OCI-LY7 (cell line): ENCODE measurements around the gene ACTG2. TPM values are rescaled to one million over a fixed set of nuclear protein-coding genes. Genes with fewer than 3 reads are reported as not detected.

Source experiments
- BruUV-seq: library from RNA; stranded (reverse); fragments of 400-500 nt; replicated peaks from 2 replicates; lab custom pipeline; 2021; lab: Mats Ljungman, UMichigan
- CTCF ChIA-PET: fragments of 300-600 bp; sonication (Branson Sonifier 250); formaldehyde crosslinking; loops from one replicate; lab custom pipeline; 2022; ENCODE audit warnings: antibody characterized with exemption; ENCODE audit not compliant: unreplicated experiment; lab: Charles Lee
- POLR2A ChIA-PET: fragments of 300-600 bp; sonication (Branson Sonifier 250); formaldehyde crosslinking; loops from one replicate; lab custom pipeline; 2022; ENCODE audit warnings: antibody characterized with exemption; lab: Charles Lee
- DNase-seq: peaks from one replicate; pipeline ENCODE4 v3.0.0-alpha.2; 2015; ENCODE audit warnings: low spot score
- H2AFZ ChIP-seq: fragments of 200-600 bp; sonication (generic), shearing (Covaris generic); 2 replicates; pipeline ENCODE4 v1.6.1; 2014; ENCODE audit warnings: mild to moderate bottlenecking, antibody characterized with exemption, low read length, moderate library complexity
- H3K27ac ChIP-seq: fragments of 200-600 bp; sonication (generic); 2 replicates; pipeline ENCODE4 v1.5.1; 2014; ENCODE audit warnings: mixed run types, low read depth, mild to moderate bottlenecking, moderate library complexity, low read length, inconsistent platforms; ENCODE audit not compliant: poor library complexity, severe bottlenecking
- H3K36me3 ChIP-seq: fragments of 200-600 bp; sonication (generic); 2 replicates; pipeline ENCODE4 v1.6.1; 2014; ENCODE audit warnings: mild to moderate bottlenecking, antibody characterized with exemption, low read length, moderate library complexity, mixed read lengths; ENCODE audit not compliant: insufficient read depth
- H3K4me1 ChIP-seq: fragments of 200-600 bp; sonication (generic); 2 replicates; pipeline ENCODE4 v1.5.1; 2014; ENCODE audit warnings: mild to moderate bottlenecking, low read length; ENCODE audit not compliant: insufficient read depth, poor library complexity, severe bottlenecking
- H3K4me2 ChIP-seq: fragments of 200-600 bp; sonication (generic); 2 replicates; pipeline ENCODE4 v1.6.1; 2014; ENCODE audit warnings: mild to moderate bottlenecking, low read length
- H3K4me3 ChIP-seq: fragments of 200-600 bp; sonication (generic); 2 replicates; pipeline ENCODE4 v1.5.1; 2014; ENCODE audit warnings: mild to moderate bottlenecking, low read depth, low read length; ENCODE audit not compliant: poor library complexity, severe bottlenecking
- H3K79me2 ChIP-seq: fragments of 200-600 bp; sonication (generic); 2 replicates; pipeline ENCODE4 v1.6.1; 2016; ENCODE audit warnings: low read depth, mild to moderate bottlenecking, low read length, moderate library complexity, mixed read lengths; ENCODE audit not compliant: insufficient read depth
- H3K9me2 ChIP-seq: fragments of 200-600 bp; sonication (generic); 2 replicates; pipeline ENCODE4 v1.6.1; 2016; ENCODE audit warnings: mild to moderate bottlenecking, low read length, mixed read lengths; ENCODE audit not compliant: insufficient read depth
- H3K9me3 ChIP-seq: fragments of 200-600 bp; sonication (generic); 2 replicates; pipeline ENCODE4 v1.6.1; 2014; ENCODE audit warnings: mild to moderate bottlenecking, mixed run types, low read length, mixed read lengths
- H4K20me1 ChIP-seq: fragments of 200-600 bp; sonication (generic); 2 replicates; pipeline ENCODE4 v1.6.1; 2014; ENCODE audit warnings: mild to moderate bottlenecking, antibody characterized with exemption, low read length, moderate library complexity, mixed read lengths; ENCODE audit not compliant: insufficient read depth
- CTCF ChIP-seq: fragments of 200-600 bp; sonication (generic); conservative IDR thresholded peaks from 2 replicates; pipeline ENCODE4 v1.5.1; 2014; ENCODE audit warnings: mild to moderate bottlenecking, antibody characterized with exemption, low read length, moderate library complexity, mixed read lengths
- EZH2phosphoT487 ChIP-seq: fragments of 200-600 bp; sonication (generic); IDR thresholded peaks from 2 replicates; pipeline ENCODE4 v1.6.1; 2018; ENCODE audit warnings: low read depth, borderline replicate concordance, mild to moderate bottlenecking, mixed run types, antibody characterized with exemption, low read length, moderate library complexity, mixed read lengths
- intact Hi-C: fragments of 100-400 bp; cut with micrococcal nuclease; formaldehyde crosslinking; loops from one replicate; pipeline ENCODE4 v1.10.0; 2022; ENCODE audit not compliant: unreplicated experiment
- total RNA-seq, 2 experiments: library from RNA; depleted of rRNA in 1 of 2; stranded (reverse); fragments of >200 nt in 1 of 2; shearing (Covaris generic) in 1 of 2; gene quantifications; 2 replicates each; pipeline ENCODE4 v1.2.3, GENCODE V29; 2014 to 2022

Gene ACTG2
- total RNA-seq, 2 experiments from 2014 or later, result not detected

- no peak for DNase-seq
- BruUV-seq, result TSS peak; percentile 88
- Histone ChIP-seq H3K9me3 (peaks cover 10% of the 10 kb centered on the region; the same call in 1 of the 2 replicates), H3K27ac (peak overlapping the region; percentile 60), H3K36me3 (peaks cover 25% of the 10 kb centered on the region), H4K20me1 (peaks cover 16% of the 10 kb centered on the region; the same call in 1 of the 2 replicates), H3K4me2 (peak overlapping the region; percentile 74), H2AFZ (peak overlapping the region; percentile 59; the same call in 1 of the 2 replicates), H3K79me2 (peaks cover 47% of the 10 kb centered on the region), H3K9me2 (no peaks in the 10 kb centered on the region), H3K4me1 (peaks cover 40% of the 10 kb centered on the region), H3K4me3 (peak overlapping the region; percentile 83)
- intact Hi-C loops, result loop anchor here (5.0 kb wide), 1 partner anchor 55 kb away; the partner anchor contains the start of gene TET3
- TF ChIP-seq EZH2phosphoT487 (no peak), CTCF (no peak)
- ChIA-PET CTCF (no interaction called here), POLR2A (interaction anchor here (0.5 to 1.0 kb wide), 5 partner anchors 8 to 529 kb away, joined by 3 read pairs; partner anchors contain the start of gene BOLA3)
These were observed 34.5 kb downstream of the ACTG2 start for GRCh38 chr2:73927344-73927743.

GRCh38 chr2:73928963-73929347 lies 36.1 kb downstream of the ACTG2 start:
- Histone ChIP-seq H3K79me2 (peaks cover 60% of the 10 kb centered on the region), H3K9me3 (peaks cover 10% of the 10 kb centered on the region; the same call in 1 of the 2 replicates), H3K27ac (no peak overlapping the region), H3K4me2 (peak overlapping the region; percentile 74), H3K9me2 (no peaks in the 10 kb centered on the region), H3K36me3 (peaks cover 41% of the 10 kb centered on the region), H3K4me3 (peak overlapping the region; percentile 9), H2AFZ (no peak overlapping the region), H3K4me1 (peaks cover 40% of the 10 kb centered on the region), H4K20me1 (peaks cover 23% of the 10 kb centered on the region; the same call in 1 of the 2 replicates)
- BruUV-seq, result no TSS peak
- ChIA-PET CTCF (no interaction called here), POLR2A (no interaction called here)
- intact Hi-C loops, result loop anchor here (5.0 kb wide), 1 partner anchor 53 kb away; the partner anchor contains the start of gene TET3
- TF ChIP-seq CTCF, result no peak
- TF ChIP-seq EZH2phosphoT487, result no peak
- DNase-seq, result no peak

- Histone ChIP-seq H3K27ac (no peak overlapping the region), H3K79me2 (peaks cover 64% of the 10 kb centered on the region), H3K36me3 (peaks cover 52% of the 10 kb centered on the region), H2AFZ (no peak overlapping the region), H3K9me3 (peaks cover 6% of the 10 kb centered on the region; the same call in 1 of the 2 replicates), H3K4me3 (no peak overlapping the region), H4K20me1 (peaks cover 25% of the 10 kb centered on the region; the same call in 1 of the 2 replicates), H3K4me1 (peaks cover 37% of the 10 kb centered on the region), H3K4me2 (peak overlapping the region; percentile 74; the same call in 1 of the 2 replicates), H3K9me2 (no peaks in the 10 kb centered on the region)
- no TSS peak for BruUV-seq
- no peak for DNase-seq
- TF ChIP-seq CTCF (no peak), EZH2phosphoT487 (no peak)
- CTCF ChIA-PET, result no interaction called here
- intact Hi-C loops, result no loop called here
- POLR2A ChIA-PET, result interaction anchor here (0.6 to 1.0 kb wide), 6 partner anchors 21 to 386 kb away, joined by 3 to 7 read pairs (median 5); no protein-coding TSS in a partner anchor
These were observed 37.6 kb downstream of the ACTG2 start for GRCh38 chr2:73930386-73930785.
